Upper lobe of left lung (tissue), 4 donors: ENCODE results near the gene ASL.

Experiments used
- POLR2A ChIP-seq, 4 donors: fragments of 450-650 bp; IDR thresholded peaks; one replicate each; pipeline ENCODE4 v1.5.1; 2016 to 2017; ENCODE audit warnings: antibody characterized with exemption in 4 of 4, mild to moderate bottlenecking in 2 of 4
- TF ChIP-seq, protein P1 (sequence below), 6 experiments: fragments of 450-650 bp in 4 of 6; fragments of 200-600 bp in 2 of 6; sonication (generic) in 2 of 6; IDR thresholded peaks; one replicate each; pipeline ENCODE4 v1.5.1; 2016 to 2019; ENCODE audit warnings: antibody characterized with exemption in 6 of 6

DNA sequence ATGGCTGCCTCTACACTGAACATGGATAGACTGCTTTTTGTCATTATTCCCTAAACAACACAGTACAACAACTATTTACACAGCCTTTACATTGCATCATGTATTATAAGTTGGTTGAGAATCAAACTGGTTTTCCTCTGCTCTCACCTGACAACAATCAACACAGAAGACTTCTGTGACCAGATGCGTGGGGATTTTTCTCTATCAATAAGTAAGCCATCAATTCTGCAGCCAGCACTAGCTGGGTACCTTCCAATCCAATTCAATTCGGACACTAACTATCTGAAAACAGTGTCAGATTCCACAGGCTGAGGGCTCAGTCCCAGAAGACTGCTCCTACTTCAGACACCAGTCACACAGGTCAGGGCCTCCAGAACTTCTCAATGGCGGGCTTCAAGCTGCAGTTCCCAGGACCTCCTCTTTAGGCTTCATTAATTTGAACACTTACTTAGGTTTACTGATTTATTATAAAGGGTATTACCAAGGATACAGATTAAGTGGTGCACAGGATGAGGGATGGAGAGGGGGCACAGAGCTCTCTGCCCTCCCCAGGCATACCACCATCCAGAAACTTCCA, 36.4 kb upstream of the ASL start:
- TF ChIP-seq POLR2A (IDR thresholded peaks at IDR 0.05), result no peak
- TF ChIP-seq, protein P1, sequence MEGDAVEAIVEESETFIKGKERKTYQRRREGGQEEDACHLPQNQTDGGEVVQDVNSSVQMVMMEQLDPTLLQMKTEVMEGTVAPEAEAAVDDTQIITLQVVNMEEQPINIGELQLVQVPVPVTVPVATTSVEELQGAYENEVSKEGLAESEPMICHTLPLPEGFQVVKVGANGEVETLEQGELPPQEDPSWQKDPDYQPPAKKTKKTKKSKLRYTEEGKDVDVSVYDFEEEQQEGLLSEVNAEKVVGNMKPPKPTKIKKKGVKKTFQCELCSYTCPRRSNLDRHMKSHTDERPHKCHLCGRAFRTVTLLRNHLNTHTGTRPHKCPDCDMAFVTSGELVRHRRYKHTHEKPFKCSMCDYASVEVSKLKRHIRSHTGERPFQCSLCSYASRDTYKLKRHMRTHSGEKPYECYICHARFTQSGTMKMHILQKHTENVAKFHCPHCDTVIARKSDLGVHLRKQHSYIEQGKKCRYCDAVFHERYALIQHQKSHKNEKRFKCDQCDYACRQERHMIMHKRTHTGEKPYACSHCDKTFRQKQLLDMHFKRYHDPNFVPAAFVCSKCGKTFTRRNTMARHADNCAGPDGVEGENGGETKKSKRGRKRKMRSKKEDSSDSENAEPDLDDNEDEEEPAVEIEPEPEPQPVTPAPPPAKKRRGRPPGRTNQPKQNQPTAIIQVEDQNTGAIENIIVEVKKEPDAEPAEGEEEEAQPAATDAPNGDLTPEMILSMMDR (IDR thresholded peaks at IDR 0.05), result no peak
